ENCODE results near the gene CDK1.

- TF ChIP-seq POLR2A (IDR thresholded peaks at IDR 0.05; ENCODE audit: low read depth), result no peak
- no peak for TF ChIP-seq POLR2AphosphoS5 (IDR thresholded peaks at IDR 0.05)
- no peak for TF ChIP-seq CTCF (IDR thresholded peaks at IDR 0.05)
- TF ChIP-seq EP300 (IDR thresholded peaks at IDR 0.05), result no peak
These were observed 47.2 kb downstream of the CDK1 start for GRCh38 chr10:60825520-60825919.

All from esophagus muscularis mucosa (tissue), 4 donors.